ENCODE measurements around the gene LHX4.

DNA sequence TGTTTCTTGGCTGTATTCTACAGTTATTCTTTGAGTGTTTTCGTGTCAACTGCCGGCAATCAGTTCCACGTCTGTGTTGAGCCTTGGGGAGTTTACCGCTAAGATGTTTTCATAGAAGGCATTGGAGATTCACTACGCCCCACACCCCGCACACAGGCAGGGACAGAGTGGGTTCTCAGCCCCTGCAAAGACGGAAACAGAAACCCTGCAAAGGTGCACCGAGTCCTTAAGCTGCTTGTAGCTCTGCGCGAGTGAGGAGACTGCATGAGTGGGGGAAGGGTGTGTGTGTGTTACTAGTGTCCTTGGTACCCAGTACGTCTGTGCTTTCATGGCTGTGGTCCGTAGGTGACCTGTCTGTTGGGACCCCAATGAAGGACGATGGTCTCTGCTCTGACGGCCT, 1.9 kb downstream of the LHX4 start:
- TF ChIP-seq, protein P1, sequence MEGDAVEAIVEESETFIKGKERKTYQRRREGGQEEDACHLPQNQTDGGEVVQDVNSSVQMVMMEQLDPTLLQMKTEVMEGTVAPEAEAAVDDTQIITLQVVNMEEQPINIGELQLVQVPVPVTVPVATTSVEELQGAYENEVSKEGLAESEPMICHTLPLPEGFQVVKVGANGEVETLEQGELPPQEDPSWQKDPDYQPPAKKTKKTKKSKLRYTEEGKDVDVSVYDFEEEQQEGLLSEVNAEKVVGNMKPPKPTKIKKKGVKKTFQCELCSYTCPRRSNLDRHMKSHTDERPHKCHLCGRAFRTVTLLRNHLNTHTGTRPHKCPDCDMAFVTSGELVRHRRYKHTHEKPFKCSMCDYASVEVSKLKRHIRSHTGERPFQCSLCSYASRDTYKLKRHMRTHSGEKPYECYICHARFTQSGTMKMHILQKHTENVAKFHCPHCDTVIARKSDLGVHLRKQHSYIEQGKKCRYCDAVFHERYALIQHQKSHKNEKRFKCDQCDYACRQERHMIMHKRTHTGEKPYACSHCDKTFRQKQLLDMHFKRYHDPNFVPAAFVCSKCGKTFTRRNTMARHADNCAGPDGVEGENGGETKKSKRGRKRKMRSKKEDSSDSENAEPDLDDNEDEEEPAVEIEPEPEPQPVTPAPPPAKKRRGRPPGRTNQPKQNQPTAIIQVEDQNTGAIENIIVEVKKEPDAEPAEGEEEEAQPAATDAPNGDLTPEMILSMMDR (IDR thresholded peaks at IDR 0.05; ENCODE audit: low read depth, low read length, poor library complexity, severe bottlenecking), result peak; percentile 7
- no peak for TF ChIP-seq EZH2phosphoT487 (IDR thresholded peaks at IDR 0.05; ENCODE audit: borderline replicate concordance, low read length)

Data from DOHH2 (cell line).